K562 (cell line): ENCODE data around the gene NECAB2. TPM values are rescaled to one million over a fixed set of nuclear protein-coding genes. Genes with fewer than 3 reads are reported as not detected.

ENCODE experiments used
- ARID3B ChIP-seq: fragments of 250-450 bp; sonication (Bioruptor Pico); IDR thresholded peaks from 2 replicates; pipeline ENCODE4 v1.4.0; 2020; ENCODE audit warnings: borderline replicate concordance
- CHD1 ChIP-seq: fragments of 200-600 bp; sonication (generic); IDR thresholded peaks from one replicate; pipeline ENCODE4 v1.6.1; 2012; ENCODE audit warnings: mild to moderate bottlenecking, moderate library complexity, low read length, inconsistent platforms
- CLOCK ChIP-seq: fragments of 250-450 bp; sonication (Bioruptor Pico); IDR thresholded peaks from 2 replicates; pipeline ENCODE4 v1.4.0; 2020; ENCODE audit warnings: mild to moderate bottlenecking, moderate library complexity, borderline replicate concordance
- FOXA3 ChIP-seq, 2 experiments: fragments of 450-650 bp in 1 of 2; sonication (generic) in 1 of 2; formaldehyde crosslinking; IDR thresholded peaks in 1 of 2; conservative IDR thresholded peaks in 1 of 2; 2 replicates each; pipeline versions ENCODE4 v1.4.0 to v1.8.0; 2020 to 2022; ENCODE audit warnings: mild to moderate bottlenecking in 2 of 2, missing genetic modification reagents in 1 of 2
- HDAC2 ChIP-seq: fragments of 450-650 bp; IDR thresholded peaks from 2 replicates; pipeline ENCODE4 v1.6.1; 2016; ENCODE audit warnings: mild to moderate bottlenecking
- KAT7 ChIP-seq: sonication (generic); formaldehyde crosslinking; IDR thresholded peaks from 2 replicates; pipeline ENCODE4 v1.8.0; 2022; ENCODE audit warnings: missing genetic modification reagents, mild to moderate bottlenecking, borderline replicate concordance
- KDM5B ChIP-seq: fragments of 200-600 bp; sonication (generic); IDR thresholded peaks from 2 replicates; pipeline ENCODE4 v1.6.1; 2012; ENCODE audit warnings: low read depth, mild to moderate bottlenecking, moderate library complexity, low read length, control low read depth, inconsistent platforms; ENCODE audit not compliant: insufficient replicate concordance
- KLF10 ChIP-seq: fragments of 250-450 bp; sonication (Bioruptor Pico); IDR thresholded peaks from 2 replicates; pipeline ENCODE4 v1.6.1; 2021; ENCODE audit warnings: matching md5 sums
- MCM3 ChIP-seq: fragments of 450-650 bp; IDR thresholded peaks from 2 replicates; pipeline ENCODE4 v1.6.1; 2016
- MEIS2 ChIP-seq: fragments of 450-650 bp; IDR thresholded peaks from 2 replicates; pipeline ENCODE4 v1.6.1; 2014; ENCODE audit warnings: mild to moderate bottlenecking; ENCODE audit not compliant: partially characterized antibody
- MITF ChIP-seq: IDR thresholded peaks from 2 replicates; pipeline ENCODE4 v1.6.1; 2014; ENCODE audit warnings: antibody characterized with exemption
- PTBP1 ChIP-seq: fragments of 200-400 bp; formaldehyde crosslinking; IDR thresholded peaks from 2 replicates; pipeline ENCODE4 v1.6.1; 2017; ENCODE audit warnings: low read depth, low read length
- RBM39 ChIP-seq: fragments of 200-400 bp; formaldehyde crosslinking; optimal IDR thresholded peaks from 2 replicates; pipeline ENCODE3; 2018; ENCODE audit warnings: low read depth, low read length
- SMARCA5 ChIP-seq: fragments of 450-650 bp; IDR thresholded peaks from 2 replicates; pipeline ENCODE4 v1.6.1; 2016
- THRB ChIP-seq: fragments of 450-650 bp; formaldehyde crosslinking; conservative IDR thresholded peaks from 2 replicates; pipeline ENCODE4 v1.4.0; 2022; ENCODE audit warnings: mild to moderate bottlenecking, missing genetic modification characterization
- XRCC3 ChIP-seq: fragments of 450-650 bp; IDR thresholded peaks from 2 replicates; pipeline ENCODE4 v1.6.1; 2017; ENCODE audit warnings: mild to moderate bottlenecking, moderate library complexity
- ZFP91 ChIP-seq: sonication (generic); formaldehyde crosslinking; IDR thresholded peaks from 2 replicates; pipeline ENCODE4 v1.8.0; 2022; ENCODE audit warnings: mild to moderate bottlenecking, missing genetic modification reagents
- ZNF431 ChIP-seq: sonication (generic); formaldehyde crosslinking; IDR thresholded peaks from 2 replicates; pipeline ENCODE4 v1.8.0; 2022; ENCODE audit warnings: mild to moderate bottlenecking, missing genetic modification reagents
- ZNF785 ChIP-seq: fragments of 250-450 bp; sonication (Bioruptor Pico); IDR thresholded peaks from 2 replicates; pipeline ENCODE4 v1.4.0; 2020; ENCODE audit warnings: mild to moderate bottlenecking
- polyA plus RNA-seq, 8 experiments: library from polyadenylated mRNA; depleted of rRNA in 4 of 8; stranded (reverse) in 5 of 8; unstranded in 3 of 8; fragments of >200 nt; fragmentation: Nextera tagmentation in 2 of 8; fragmentation: Illumina TruSeq in 1 of 8; extraction: Ambion mirVana in 2 of 8; extraction: Trizol in 1 of 8; gene quantifications; 2 replicates each; pipeline versions ENCODE4 v1.2.1 to v1.2.3, GENCODE V29; 2011 to 2014; ENCODE audit warnings: inconsistent platforms in 1 of 8, missing spikeins in 1 of 8
- total RNA-seq, 7 experiments: library from RNA; depleted of rRNA in 6 of 7; stranded (reverse); fragments of >200 nt in 6 of 7; fragmentation: Illumina TruSeq in 2 of 7; extraction: Trizol in 2 of 7; gene quantifications; 2 replicates each; pipeline versions ENCODE4 v1.2.1 to v1.2.3, GENCODE V29; 2011 to 2021; ENCODE audit warnings: low replicate concordance in 1 of 7

Gene NECAB2
- total and polyA plus RNA-seq, 9 of the 15 experiments (the other 6 are each of a cell fraction or from before 2014, with no cell fraction given): 0.03 to 0.28 TPM; not detected in 7

- TF ChIP-seq CLOCK (CRISPR knock-in tag): no peak
- TF ChIP-seq CHD1: no peak
- no peak for TF ChIP-seq MITF
- no peak for TF ChIP-seq ZNF785 (CRISPR knock-in tag)
- no peak for TF ChIP-seq ZFP91 (CRISPR knock-in tag)
- TF ChIP-seq RBM39: no peak
- TF ChIP-seq ARID3B (CRISPR knock-in tag): no peak
- no peak for TF ChIP-seq ZNF431 (CRISPR knock-in tag)
- 0 out of 2 replicates have a peak, but pooled peaks have one; percentile 72 for TF ChIP-seq PTBP1
- TF ChIP-seq XRCC3: no peak
- TF ChIP-seq KDM5B: no peak
- 0 out of 2 replicates have a peak, but pooled peaks have one; percentile 47 for TF ChIP-seq HDAC2
- TF ChIP-seq MEIS2: no peak
- TF ChIP-seq SMARCA5: 0 out of 2 replicates have a peak, but pooled peaks have one; percentile 45
- TF ChIP-seq FOXA3 (CRISPR knock-in tag; conservative IDR thresholded peaks at IDR 0.05 in 1 of 2, IDR thresholded peaks at IDR 0.05 in 1 of 2): no peak
- TF ChIP-seq KLF10 (CRISPR knock-in tag): no peak
- TF ChIP-seq MCM3: no peak
- no peak for TF ChIP-seq THRB (CRISPR knock-in tag)
- no peak for TF ChIP-seq KAT7 (CRISPR knock-in tag)
Observed at GRCh38 chr16:83981799-83982198, 13.8 kb downstream of the NECAB2 start (continued).
